Stomach (tissue), 9 donors: ENCODE measurements around the gene PRKD1. TPM values are rescaled to one million over a fixed set of nuclear protein-coding genes. Genes with fewer than 3 reads are reported as not detected.
A peak's percentile ranks its signal among the peaks of the same experiment; 100 is the strongest.

Experiments
- DNase-seq, 2 donors: peaks; one replicate each; pipeline versions ENCODE4 v3.0.0 to v3.0.0-alpha.2; 2013 to 2019
- H3K27ac ChIP-seq, 5 donors: fragments of 200-600 bp in 4 of 5; sonication (generic) in 4 of 5; one replicate each; pipeline ENCODE4 v1.5.1; 2013 to 2019; ENCODE audit warnings: mild to moderate bottlenecking in 1 of 5, moderate library complexity in 1 of 5
- H3K27me3 ChIP-seq, 3 donors: fragments of 200-600 bp; sonication (generic); one replicate each; pipeline ENCODE4 v1.5.1; 2017 to 2019; ENCODE audit warnings: mixed run types in 1 of 3
- H3K36me3 ChIP-seq, 4 donors: fragments of 200-600 bp; sonication (generic); 1 replicate in 3 of 4; 2 replicates in 1 of 4; pipeline ENCODE4 v1.5.1; 2016 to 2019
- H3K4me1 ChIP-seq, 4 donors: fragments of 200-600 bp; sonication (generic); one replicate each; pipeline ENCODE4 v1.5.1; 2016 to 2019
- H3K4me3 ChIP-seq, 4 donors: fragments of 200-600 bp; sonication (generic) in 3 of 4; one replicate each; pipeline ENCODE4 v1.5.1; 2016 to 2019; ENCODE audit warnings: mild to moderate bottlenecking in 1 of 4
- H3K9me3 ChIP-seq, 4 donors: fragments of 200-600 bp; sonication (generic); one replicate each; pipeline ENCODE4 v1.5.1; 2016 to 2019
- EP300 ChIP-seq: sonication (generic); formaldehyde crosslinking; IDR thresholded peaks from one replicate; pipeline ENCODE4 v1.6.1; 2017; ENCODE audit warnings: antibody characterized with exemption
- POLR2A ChIP-seq, 4 donors: fragments of 450-650 bp; IDR thresholded peaks; one replicate each; pipeline ENCODE4 v1.6.1; 2016; ENCODE audit warnings: antibody characterized with exemption in 4 of 4, control low read depth in 2 of 4, mild to moderate bottlenecking in 1 of 4, moderate library complexity in 1 of 4
- POLR2AphosphoS5 ChIP-seq, 3 donors: sonication (generic); formaldehyde crosslinking; IDR thresholded peaks; one replicate each; pipeline ENCODE4 v1.6.1; 2016; ENCODE audit warnings: antibody characterized with exemption in 3 of 3
- WGBS, 5 donors: extraction: QIAGEN DNeasy Blood & Tissue Kit in 3 of 5; methylation state at CpG; one replicate each; pipeline versions ENCODE4 v1.1.5 to v1.1.7; 2013 to 2018; 5-methylcytosine and 5-hydroxymethylcytosine counted together
- intact Hi-C: fragments of 100-400 bp; cut with DNase I; formaldehyde crosslinking; loops from one replicate; pipeline ENCODE4 v1.15.1; 2023; ENCODE audit warnings: low total_unique reads
- polyA plus RNA-seq, 3 donors: library from polyadenylated mRNA; stranded (reverse); fragments of 200-250 nt; gene quantifications; one replicate each; pipeline ENCODE4 v1.2.3, GENCODE V29; 2013
- total RNA-seq, 5 donors: library from RNA; depleted of rRNA; stranded (reverse); fragments of >200 nt; gene quantifications; one replicate each; pipeline versions ENCODE4 v1.1.0 to v1.2.3, GENCODE V29; 2014 to 2016
- TF ChIP-seq, protein P1 (sequence below), 7 experiments: fragments of 450-650 bp in 4 of 7; fragments of 200-600 bp in 3 of 7; sonication (generic) in 3 of 7; IDR thresholded peaks; one replicate each; pipeline ENCODE4 v1.5.1; 2016 to 2019; ENCODE audit warnings: antibody characterized with exemption in 7 of 7, control low read depth in 2 of 7, mild to moderate bottlenecking in 1 of 7
- donor health status: healthy with polysubstance abuse.
- donor health status: Bipolar disorder and iron deficiency.
- donor health status: healthy.

The PRKD1 gene
- total and polyA plus RNA-seq, 8 donors = 1.6 to 26.6 (median 4.9) TPM

DNA sequence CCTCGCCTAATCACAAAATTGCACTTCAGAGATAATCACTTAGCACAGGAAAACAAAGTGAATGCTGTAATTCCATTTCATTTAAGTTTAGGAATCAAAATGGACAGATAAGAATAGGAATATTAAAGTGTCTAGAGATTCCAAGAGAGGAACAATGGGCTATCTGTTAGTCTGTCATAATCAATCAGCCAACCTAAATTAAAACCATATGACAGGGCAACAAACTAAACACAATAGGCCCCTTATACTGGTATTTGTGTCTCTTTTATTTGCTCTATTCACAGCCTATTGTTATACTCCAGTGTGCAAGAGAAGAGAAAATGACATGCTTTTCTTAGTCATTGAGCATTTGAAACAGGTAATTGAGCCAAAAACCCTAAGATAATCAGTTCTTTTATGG lies 259.4 kb downstream of the PRKD1 start:
- Histone ChIP-seq H3K4me1 (no peaks in the 10 kb centered on the region), H3K27me3 (no peaks in the 10 kb centered on the region), H3K4me3 (no peak overlapping the region), H3K36me3 (peaks cover 0 to 13% (median 5%) of the 10 kb centered on the region in 4 donors), H3K9me3 (no peaks in the 10 kb centered on the region), H3K27ac (no peak overlapping the region)
- WGBS, 5 donors = 78 to 92% (median 90%) methylated on average over 1 of the region's 1 CpG
- no peak for DNase-seq
- TF ChIP-seq EP300 (no peak), POLR2A (IDR thresholded peaks at IDR 0.05) (no peak), POLR2AphosphoS5 (IDR thresholded peaks at IDR 0.05) (no peak)
- TF ChIP-seq, protein P1, sequence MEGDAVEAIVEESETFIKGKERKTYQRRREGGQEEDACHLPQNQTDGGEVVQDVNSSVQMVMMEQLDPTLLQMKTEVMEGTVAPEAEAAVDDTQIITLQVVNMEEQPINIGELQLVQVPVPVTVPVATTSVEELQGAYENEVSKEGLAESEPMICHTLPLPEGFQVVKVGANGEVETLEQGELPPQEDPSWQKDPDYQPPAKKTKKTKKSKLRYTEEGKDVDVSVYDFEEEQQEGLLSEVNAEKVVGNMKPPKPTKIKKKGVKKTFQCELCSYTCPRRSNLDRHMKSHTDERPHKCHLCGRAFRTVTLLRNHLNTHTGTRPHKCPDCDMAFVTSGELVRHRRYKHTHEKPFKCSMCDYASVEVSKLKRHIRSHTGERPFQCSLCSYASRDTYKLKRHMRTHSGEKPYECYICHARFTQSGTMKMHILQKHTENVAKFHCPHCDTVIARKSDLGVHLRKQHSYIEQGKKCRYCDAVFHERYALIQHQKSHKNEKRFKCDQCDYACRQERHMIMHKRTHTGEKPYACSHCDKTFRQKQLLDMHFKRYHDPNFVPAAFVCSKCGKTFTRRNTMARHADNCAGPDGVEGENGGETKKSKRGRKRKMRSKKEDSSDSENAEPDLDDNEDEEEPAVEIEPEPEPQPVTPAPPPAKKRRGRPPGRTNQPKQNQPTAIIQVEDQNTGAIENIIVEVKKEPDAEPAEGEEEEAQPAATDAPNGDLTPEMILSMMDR (IDR thresholded peaks at IDR 0.05) = no peak
- intact Hi-C loops = no loop called here

DNA sequence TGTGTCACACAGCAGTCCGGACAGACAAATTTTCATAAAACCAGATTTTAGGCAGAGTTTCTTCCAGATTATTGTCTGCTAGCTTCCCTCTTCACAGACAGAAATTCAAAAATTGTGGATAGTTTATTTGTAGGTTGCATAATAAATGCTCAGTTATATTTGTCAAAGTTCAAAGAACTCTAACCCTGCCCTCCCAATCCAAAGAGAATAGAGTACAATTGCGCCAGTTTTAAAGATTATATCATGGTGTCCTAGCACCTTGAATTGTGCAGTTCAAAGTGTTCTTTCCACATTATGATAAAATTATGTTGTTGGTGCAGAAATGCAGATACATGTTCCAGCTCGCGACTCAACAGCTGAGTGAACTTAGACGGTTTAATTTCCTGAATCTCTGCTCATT lies 263.1 kb downstream of the PRKD1 start:
- H3K36me3 ChIP-seq = peaks cover 0 to 13% (median 5%) of the 10 kb centered on the region in 4 donors
- H3K9me3 ChIP-seq = no peaks in the 10 kb centered on the region
- H3K27ac ChIP-seq = no peak overlapping the region
- TF ChIP-seq POLR2AphosphoS5 (IDR thresholded peaks at IDR 0.05) (no peak), POLR2A (IDR thresholded peaks at IDR 0.05) (no peak), EP300 (no peak)
- TF ChIP-seq, protein P1 (IDR thresholded peaks at IDR 0.05) = no peak
- no peaks in the 10 kb centered on the region for H3K27me3 ChIP-seq
- 94 to 98% (median 96%) methylated on average over 5 of the region's 5 CpGs for WGBS, 5 donors
- intact Hi-C loops = no loop called here
- no peak overlapping the region for H3K4me3 ChIP-seq
- no peaks in the 10 kb centered on the region for H3K4me1 ChIP-seq
- DNase-seq = no peak

GRCh38 chr14:29663281-29663801 lies 264.3 kb downstream of the PRKD1 start:
- no peak overlapping the region for H3K4me3 ChIP-seq
- no peak overlapping the region for H3K27ac ChIP-seq
- TF ChIP-seq, protein P1 (IDR thresholded peaks at IDR 0.05) = no peak
- TF ChIP-seq POLR2A (IDR thresholded peaks at IDR 0.05) (no peak), EP300 (no peak), POLR2AphosphoS5 (IDR thresholded peaks at IDR 0.05) (no peak)
- peaks cover 0 to 13% (median 5%) of the 10 kb centered on the region in 4 donors for H3K36me3 ChIP-seq
- DNase-seq = no peak
- 72 to 81% (median 76%) methylated on average over 7 of the region's 7 CpGs for WGBS, 5 donors
- H3K9me3 ChIP-seq = no peaks in the 10 kb centered on the region
- H3K4me1 ChIP-seq = no peaks in the 10 kb centered on the region
- intact Hi-C loops = no loop called here
- H3K27me3 ChIP-seq = no peaks in the 10 kb centered on the region

- peaks cover 0 to 5% (median 2%) of the 10 kb centered on the region in 4 donors for H3K9me3 ChIP-seq
- no peak overlapping the region for H3K4me3 ChIP-seq
- peak in 1 of 2 donors; percentile 24 for DNase-seq
- H3K27me3 ChIP-seq = no peaks in the 10 kb centered on the region
- H3K36me3 ChIP-seq = no peaks in the 10 kb centered on the region
- no peak for TF ChIP-seq EP300
- TF ChIP-seq, protein P1 (IDR thresholded peaks at IDR 0.05) = no peak
- WGBS, 5 donors = 57 to 72% (median 65%) methylated on average over 4 of the region's 4 CpGs
- H3K4me1 ChIP-seq = peaks cover 0 to 9% (median 3%) of the 10 kb centered on the region in 4 donors
- intact Hi-C loops = no loop called here
- H3K27ac ChIP-seq = no peak overlapping the region
Observed at GRCh38 chr14:29654901-29655550, 272.6 kb downstream of the PRKD1 start.
